Endometrial microvascular endothelial cells (primary cell): ENCODE data around the gene EIF4B. TPM values are rescaled to one million over a fixed set of nuclear protein-coding genes. Genes with fewer than 3 reads are reported as not detected.

Experiments
- in situ Hi-C: cut with HindIII; loops from 2 replicates; pipeline ENCODE4 v1.10.0; 2017; ENCODE audit warnings: low sequenced_read_pairs, low pct_unique_long_range_greater_than_20kb; ENCODE audit errors: inconsistent ontology term
- total RNA-seq: library from RNA; depleted of rRNA; stranded (reverse); fragments of >200 nt; gene quantifications from one replicate; pipeline ENCODE4 v1.2.3, GENCODE V29; 2015; ENCODE audit errors: inconsistent ontology term

The EIF4B gene
- total RNA-seq, 1 donor from 2014 or later = 363 TPM

- in situ Hi-C loops = no loop called here
These were observed 73.2 kb downstream of the EIF4B start, which contains the start of gene SPRYD3 for GRCh38 chr12:53079226-53080117. Gene SPRYD3, minus strand, starts transcription at chr12:53079390. Its CDS starts 57 bp downstream, at chr12:53079333.

GRCh38 chr12:53082637-53083175 lies 76.5 kb downstream of the EIF4B start:
- in situ Hi-C loops = no loop called here

DNA sequence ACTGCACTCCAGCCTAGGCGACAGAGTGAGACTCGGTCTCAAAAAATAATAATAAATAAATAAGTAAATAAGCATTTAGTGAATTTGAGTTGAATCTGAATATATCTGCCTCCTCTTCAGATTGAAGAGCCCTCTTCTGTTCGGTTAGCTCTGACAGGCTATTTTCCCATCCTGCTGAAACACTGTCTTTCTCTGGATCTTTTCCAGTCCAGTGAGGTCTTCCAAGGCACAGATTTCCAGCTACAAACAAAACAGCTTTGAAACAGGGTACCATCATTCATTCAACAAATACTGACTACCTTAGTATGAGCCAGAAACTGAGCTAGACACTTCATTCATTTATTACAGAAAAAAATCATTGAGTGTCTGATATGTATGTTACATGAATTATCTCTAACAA lies 80.1 kb downstream of the EIF4B start:
- in situ Hi-C loops = no loop called here

DNA sequence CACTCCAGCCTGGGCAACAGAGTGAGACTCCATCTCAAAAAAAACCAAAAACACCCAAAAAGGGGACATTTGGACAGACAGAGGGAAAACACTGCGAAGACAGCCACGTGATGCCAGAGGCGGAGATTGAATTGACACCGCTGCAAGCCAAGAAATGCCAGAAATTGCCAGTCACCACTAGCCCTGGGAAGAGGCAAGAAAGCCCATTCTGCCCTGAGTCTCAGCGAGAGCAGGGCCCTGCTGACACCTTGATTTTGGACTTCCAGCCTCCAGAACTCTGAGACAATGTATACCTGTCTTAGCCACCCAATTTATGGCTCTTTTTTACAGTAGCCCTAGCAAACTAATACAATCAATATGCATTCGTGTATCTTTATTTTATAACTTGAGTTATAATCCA lies 83.8 kb downstream of the EIF4B start:
- in situ Hi-C loops = no loop called here

- in situ Hi-C loops = no loop called here
These were observed 84.3 kb downstream of the EIF4B start for GRCh38 chr12:53090554-53090953.

DNA sequence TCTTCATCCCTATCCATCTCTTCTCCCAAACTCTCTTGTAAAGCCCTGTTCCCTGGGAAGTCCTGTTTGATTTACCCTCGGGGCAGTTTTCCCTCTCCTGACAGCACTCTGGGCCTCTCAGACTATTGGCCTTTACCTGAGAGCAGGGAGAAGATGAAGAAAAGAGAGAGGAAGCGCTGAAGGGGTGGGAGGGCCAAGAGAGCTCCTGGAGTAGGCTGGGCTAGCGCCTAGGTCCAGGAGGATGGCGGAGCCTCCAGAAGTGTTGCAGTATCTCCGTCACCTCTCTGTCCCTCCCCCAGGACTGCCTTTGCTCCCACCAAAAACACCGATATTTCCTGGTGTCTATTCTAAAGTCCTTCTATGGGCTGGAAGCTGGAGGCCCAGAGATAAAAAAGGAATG lies 85.5 kb downstream of the EIF4B start:
- in situ Hi-C loops = no loop called here

Other genes with a start within 250 kb of the EIF4B start
- gene KRT76, start 229.1 kb upstream of the EIF4B start, total RNA-seq = not detected
- not detected for gene KRT3, start 210.3 kb upstream of the EIF4B start, total RNA-seq
- not detected for gene KRT4, start 192.3 kb upstream of the EIF4B start, total RNA-seq
- gene KRT79, start 172.1 kb upstream of the EIF4B start, total RNA-seq = not detected
- gene KRT78, start 157.5 kb upstream of the EIF4B start, total RNA-seq = not detected
- gene KRT8, start 101.4 kb upstream of the EIF4B start, total RNA-seq = 21.4 TPM
- gene KRT18, start 57.3 kb upstream of the EIF4B start, total RNA-seq = 349 TPM
- 43.2 TPM for gene TNS2, start 43.6 kb downstream of the EIF4B start, total RNA-seq
- gene SPRYD3, start 72.9 kb downstream of the EIF4B start, total RNA-seq = 34.1 TPM
- 73.8 TPM for gene IGFBP6, start 91.2 kb downstream of the EIF4B start, total RNA-seq
- gene SOAT2, start 97.0 kb downstream of the EIF4B start, total RNA-seq = not detected
- gene ZNF740, start 174.3 kb downstream of the EIF4B start, total RNA-seq = 5.9 TPM
- 4.6 TPM for gene CSAD, start 174.5 kb downstream of the EIF4B start, total RNA-seq
- gene ITGB7, start 200.8 kb downstream of the EIF4B start, total RNA-seq = 0.93 TPM
- gene RARG, start 225.8 kb downstream of the EIF4B start, total RNA-seq = 23.5 TPM